ENCODE data around the gene RUNX3. TPM values are rescaled to one million over a fixed set of nuclear protein-coding genes. Genes with fewer than 3 reads are reported as not detected.

The RUNX3 gene
- total RNA-seq, 1 experiment from 2014 or later, result 0.33 TPM

DNA sequence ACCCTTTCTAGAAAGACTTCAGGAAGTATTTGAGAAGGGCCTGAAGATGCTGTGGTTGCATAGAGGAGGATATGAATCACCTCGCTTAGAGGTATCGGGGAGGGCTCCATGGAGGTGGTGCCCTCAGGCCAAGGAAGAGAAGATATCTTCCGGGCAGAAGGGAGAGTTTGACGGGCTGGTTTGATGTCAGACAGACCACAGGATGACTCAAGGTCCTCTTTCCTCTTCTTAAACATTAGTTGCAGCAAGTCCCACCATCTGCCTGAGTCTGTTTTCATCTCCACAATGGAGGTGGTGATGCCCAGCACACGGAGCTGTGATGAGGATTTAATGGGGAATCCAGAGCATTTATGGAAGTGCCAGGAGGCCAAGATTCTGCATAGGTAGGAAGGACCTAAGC is 25.1 kb upstream of the RUNX3 start:
- no peak overlapping the region for H2BK15ac ChIP-seq (ENCODE audit: low read depth, low read length)
- H4K91ac ChIP-seq (ENCODE audit: insufficient read length, low read depth, low read length), result no peak overlapping the region
- Mint-ChIP-seq H3K4me3 (no peak overlapping the region), H3K27me3 (ENCODE audit: low read depth) (peaks cover 2% of the 10 kb centered on the region; the same call in 1 of the 2 replicates), H3K4me1 (peaks cover 17 to 24% of the 10 kb centered on the region in 2 experiments), H3K36me3 (ENCODE audit: insufficient read depth in 1 of 3, low read depth in 3 of 3) (no peaks in the 10 kb centered on the region), H3K9me3 (no peaks in the 10 kb centered on the region), H3K27ac (no peak overlapping the region)
- no peak overlapping the region for H3K27ac ChIP-seq (ENCODE audit: insufficient read length, low read depth, low read length)
- H3K9me3 ChIP-seq (ENCODE audit: control insufficient read depth, low read depth, low read length), result no peaks in the 10 kb centered on the region
- H3K79me1 ChIP-seq (ENCODE audit: insufficient read depth, low read depth, low read length, poor library complexity, severe bottlenecking), result no peaks in the 10 kb centered on the region
- H3T11ph ChIP-seq (ENCODE audit: low read length), result no peak overlapping the region
- no peak overlapping the region for H2AK5ac ChIP-seq (ENCODE audit: insufficient read length, low read length)
- no peak overlapping the region for H2BK12ac ChIP-seq (ENCODE audit: insufficient read length, low read depth, low read length)
- H3K18ac ChIP-seq (ENCODE audit: insufficient read length, low read depth, low read length), result no peak overlapping the region
- no peaks in the 10 kb centered on the region for H4K20me1 ChIP-seq (ENCODE audit: control insufficient read depth, insufficient read depth, insufficient read length)
- TF ChIP-seq, protein P1, sequence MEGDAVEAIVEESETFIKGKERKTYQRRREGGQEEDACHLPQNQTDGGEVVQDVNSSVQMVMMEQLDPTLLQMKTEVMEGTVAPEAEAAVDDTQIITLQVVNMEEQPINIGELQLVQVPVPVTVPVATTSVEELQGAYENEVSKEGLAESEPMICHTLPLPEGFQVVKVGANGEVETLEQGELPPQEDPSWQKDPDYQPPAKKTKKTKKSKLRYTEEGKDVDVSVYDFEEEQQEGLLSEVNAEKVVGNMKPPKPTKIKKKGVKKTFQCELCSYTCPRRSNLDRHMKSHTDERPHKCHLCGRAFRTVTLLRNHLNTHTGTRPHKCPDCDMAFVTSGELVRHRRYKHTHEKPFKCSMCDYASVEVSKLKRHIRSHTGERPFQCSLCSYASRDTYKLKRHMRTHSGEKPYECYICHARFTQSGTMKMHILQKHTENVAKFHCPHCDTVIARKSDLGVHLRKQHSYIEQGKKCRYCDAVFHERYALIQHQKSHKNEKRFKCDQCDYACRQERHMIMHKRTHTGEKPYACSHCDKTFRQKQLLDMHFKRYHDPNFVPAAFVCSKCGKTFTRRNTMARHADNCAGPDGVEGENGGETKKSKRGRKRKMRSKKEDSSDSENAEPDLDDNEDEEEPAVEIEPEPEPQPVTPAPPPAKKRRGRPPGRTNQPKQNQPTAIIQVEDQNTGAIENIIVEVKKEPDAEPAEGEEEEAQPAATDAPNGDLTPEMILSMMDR (conservative IDR thresholded peaks at IDR 0.05), result no peak
- H2BK5ac ChIP-seq (ENCODE audit: insufficient read length, low read length), result no peak overlapping the region
- H2AFZ ChIP-seq (ENCODE audit: low read length), result no peak overlapping the region
- H3K4me1 ChIP-seq (ENCODE audit: insufficient read depth, low read length), result no peaks in the 10 kb centered on the region; the same call in 1 of the 2 replicates
- H3K4me2 ChIP-seq (ENCODE audit: insufficient read depth, insufficient read length, low read length), result no peak overlapping the region
- no peak overlapping the region for H2BK20ac ChIP-seq (ENCODE audit: low read depth, low read length, poor library complexity, severe bottlenecking)
- no peak overlapping the region for H3K4ac ChIP-seq (ENCODE audit: low read depth, low read length)
- H4K5ac ChIP-seq (ENCODE audit: insufficient read length, low read depth, low read length), result no peak overlapping the region
- H3K79me2 ChIP-seq (ENCODE audit: insufficient read depth, low read length), result no peaks in the 10 kb centered on the region
- no peak overlapping the region for H3K14ac ChIP-seq (ENCODE audit: insufficient read depth, low read length)
- H3K23me2 ChIP-seq (ENCODE audit: insufficient read length, low read depth, low read length, poor library complexity, severe bottlenecking), result no peaks in the 10 kb centered on the region
- no peak overlapping the region for H3K9ac ChIP-seq (ENCODE audit: extremely low read depth, insufficient read length, low read length)
- H2BK120ac ChIP-seq (ENCODE audit: low read depth, low read length, poor library complexity, severe bottlenecking), result no peak overlapping the region
- no peak overlapping the region for H3K56ac ChIP-seq (ENCODE audit: insufficient read length, low read depth, low read length)
- H3K23ac ChIP-seq (ENCODE audit: insufficient read length, low read depth, low read length), result no peak overlapping the region
- no CpG with 5 or more reads among the region's 5 CpGs for WGBS (ENCODE audit: extremely low coverage, insufficient read length, low lambda C conversion rate)
- H4K8ac ChIP-seq (replicated peaks; ENCODE audit: insufficient read length, low read depth, low read length), result no peak overlapping the region
- H3K27me3 ChIP-seq (ENCODE audit: insufficient read depth, low read length), result no peaks in the 10 kb centered on the region
- no peak for DNase-seq

All from H9 (cell line).